Testis (tissue), 3 donors: ENCODE data around the gene GMPPB. TPM values are rescaled to one million over a fixed set of nuclear protein-coding genes. Genes with fewer than 3 reads are reported as not detected.
"Not testable (repeated sequence)": the region's sequence is repeated elsewhere in the genome, so short reads cannot be mapped to it uniquely, and the experiment has no call there.

Experiments
- DNase-seq: peaks from one replicate; pipeline ENCODE4 v3.0.0-alpha.2; 2019
- H3K27ac ChIP-seq, 2 donors: fragments of 200-600 bp; sonication (generic); one replicate each; pipeline ENCODE4 v1.5.1; 2019
- H3K27me3 ChIP-seq: fragments of 200-600 bp; sonication (generic); one replicate; pipeline ENCODE4 v1.5.1; 2019
- H3K36me3 ChIP-seq: fragments of 200-600 bp; sonication (generic); one replicate; pipeline ENCODE4 v1.5.1; 2017; ENCODE audit warnings: low read depth; ENCODE audit errors: missing control alignments
- H3K4me1 ChIP-seq: fragments of 200-600 bp; sonication (generic); one replicate; pipeline ENCODE4 v1.5.1; 2019
- H3K4me3 ChIP-seq, 2 donors: fragments of 200-600 bp; sonication (generic); one replicate each; pipeline ENCODE4 v1.5.1; 2017 to 2019
- H3K9me3 ChIP-seq: fragments of 200-600 bp; sonication (generic); one replicate; pipeline ENCODE4 v1.5.1; 2017
- POLR2A ChIP-seq: fragments of 450-650 bp; IDR thresholded peaks from one replicate; pipeline ENCODE4 v1.6.1; 2017; ENCODE audit warnings: antibody characterized with exemption, mild to moderate bottlenecking, moderate library complexity
- WGBS, 2 donors: methylation state at CpG; one replicate each; pipeline ENCODE4 v1.1.5; 2018; 5-methylcytosine and 5-hydroxymethylcytosine counted together
- intact Hi-C: fragments of 100-400 bp; cut with DNase I; formaldehyde crosslinking; loops from one replicate; pipeline ENCODE4 v1.15.1; 2023; ENCODE audit warnings: low total_unique reads
- polyA plus RNA-seq: library from polyadenylated mRNA; stranded (reverse); fragments of 350-450 nt; fragmentation: Illumina TruSeq; extraction: RNeasy Lipid Tissue Mini Kit (QIAGEN cat#74804); gene quantifications from one replicate; pipeline ENCODE4 v1.2.3, GENCODE V29; 2014; ENCODE audit warnings: low read depth, low replicate concordance; ENCODE audit not compliant: insufficient read depth
- total RNA-seq, 2 donors: library from RNA; depleted of rRNA; stranded (reverse); fragments of >200 nt; gene quantifications; one replicate each; pipeline ENCODE4 v1.2.3, GENCODE V29; 2016
- TF ChIP-seq, protein P1 (sequence below), 3 experiments: fragments of 450-650 bp in 2 of 3; fragments of 200-600 bp in 1 of 3; sonication (generic) in 1 of 3; IDR thresholded peaks; one replicate each; pipeline ENCODE4 v1.5.1; 2016 to 2019; ENCODE audit warnings: antibody characterized with exemption in 3 of 3, mild to moderate bottlenecking in 2 of 3, moderate library complexity in 1 of 3

GMPPB gene
- total and polyA plus RNA-seq, 3 donors from 2014 or later = 15.7 to 23.4 (median 16.8) TPM

DNA sequence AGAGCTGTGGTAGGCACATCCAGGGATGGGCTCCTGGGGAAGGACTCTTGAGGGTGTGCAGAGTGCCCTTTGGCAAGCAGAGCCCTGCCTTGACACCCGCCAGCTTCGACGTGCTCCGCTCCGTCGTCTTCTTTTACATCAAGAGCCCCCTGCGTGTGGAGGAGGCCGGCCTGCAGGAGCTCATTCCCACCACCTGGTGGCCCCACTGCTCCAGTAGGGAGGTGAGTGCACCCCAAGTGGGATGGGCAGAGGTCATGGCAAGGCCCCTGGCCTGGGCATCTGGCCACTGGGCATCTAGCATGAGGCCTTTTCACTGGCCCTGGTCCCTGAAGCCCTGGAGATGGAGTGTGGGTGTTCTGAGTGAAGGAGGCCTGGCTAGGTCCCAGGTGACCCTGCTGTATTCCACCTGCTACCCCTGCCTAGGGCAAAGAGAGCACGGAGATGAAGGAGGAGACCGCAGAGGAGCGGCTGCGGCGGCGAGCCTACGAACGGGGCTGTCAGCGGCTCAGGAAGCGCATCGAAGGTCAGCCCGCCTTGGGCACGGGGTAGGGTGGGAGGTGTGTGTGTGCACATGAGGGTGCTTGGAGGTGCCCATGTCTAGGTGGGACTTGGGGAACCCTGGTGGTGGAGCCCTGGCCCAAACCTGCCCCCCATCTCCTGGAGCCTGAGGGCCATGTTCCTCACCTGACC is 22.2 kb downstream of the GMPPB start:
- Histone ChIP-seq H3K9me3 (no peaks in the 10 kb centered on the region), H3K4me1 (no peaks in the 10 kb centered on the region), H3K27ac (no peak overlapping the region), H3K27me3 (no peaks in the 10 kb centered on the region), H3K36me3 (no peaks in the 10 kb centered on the region), H3K4me3 (no peak overlapping the region)
- no peak for DNase-seq
- intact Hi-C loops = no loop called here
- TF ChIP-seq POLR2A = no peak
- TF ChIP-seq, protein P1, sequence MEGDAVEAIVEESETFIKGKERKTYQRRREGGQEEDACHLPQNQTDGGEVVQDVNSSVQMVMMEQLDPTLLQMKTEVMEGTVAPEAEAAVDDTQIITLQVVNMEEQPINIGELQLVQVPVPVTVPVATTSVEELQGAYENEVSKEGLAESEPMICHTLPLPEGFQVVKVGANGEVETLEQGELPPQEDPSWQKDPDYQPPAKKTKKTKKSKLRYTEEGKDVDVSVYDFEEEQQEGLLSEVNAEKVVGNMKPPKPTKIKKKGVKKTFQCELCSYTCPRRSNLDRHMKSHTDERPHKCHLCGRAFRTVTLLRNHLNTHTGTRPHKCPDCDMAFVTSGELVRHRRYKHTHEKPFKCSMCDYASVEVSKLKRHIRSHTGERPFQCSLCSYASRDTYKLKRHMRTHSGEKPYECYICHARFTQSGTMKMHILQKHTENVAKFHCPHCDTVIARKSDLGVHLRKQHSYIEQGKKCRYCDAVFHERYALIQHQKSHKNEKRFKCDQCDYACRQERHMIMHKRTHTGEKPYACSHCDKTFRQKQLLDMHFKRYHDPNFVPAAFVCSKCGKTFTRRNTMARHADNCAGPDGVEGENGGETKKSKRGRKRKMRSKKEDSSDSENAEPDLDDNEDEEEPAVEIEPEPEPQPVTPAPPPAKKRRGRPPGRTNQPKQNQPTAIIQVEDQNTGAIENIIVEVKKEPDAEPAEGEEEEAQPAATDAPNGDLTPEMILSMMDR (IDR thresholded peaks at IDR 0.05) = peak in 2 of 3 experiments; percentile 35 to 44
- 76 to 83% methylated on average over 21 of the region's 21 CpGs for WGBS, 2 donors

DNA sequence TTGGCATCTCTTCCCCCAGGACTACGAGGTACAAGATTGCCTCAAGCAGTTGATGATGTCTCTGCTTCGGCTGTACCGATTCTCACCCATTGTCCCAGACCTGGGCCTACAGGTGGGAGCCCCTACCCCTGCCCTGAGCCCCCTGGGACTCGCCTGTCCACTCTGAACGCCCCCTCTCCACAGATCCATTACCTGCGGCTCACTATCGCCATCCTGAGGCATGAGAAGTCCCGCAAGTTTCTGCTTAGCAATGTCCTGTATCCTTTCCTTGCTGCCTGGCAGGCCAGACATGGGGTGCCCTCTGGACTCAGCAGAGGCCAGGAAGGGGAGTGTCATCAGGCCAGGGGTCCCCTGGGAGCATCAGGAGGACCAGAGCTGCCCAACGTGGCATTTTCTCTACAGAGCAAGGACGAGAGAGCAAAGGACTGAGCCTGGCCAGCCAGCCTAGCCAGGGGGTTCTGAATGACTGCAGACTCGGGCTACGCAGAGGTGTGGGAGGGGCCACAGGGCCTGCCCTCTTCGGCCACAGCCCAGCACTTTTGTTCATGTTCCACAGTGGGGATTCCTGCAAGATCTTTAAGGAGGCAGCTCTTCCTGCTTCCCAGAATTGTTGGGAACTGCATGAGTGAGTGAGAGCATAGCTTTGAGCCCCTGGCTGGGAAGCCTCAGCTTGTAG is 23.2 kb downstream of the GMPPB start:
- no peak overlapping the region for H3K4me3 ChIP-seq
- no peaks in the 10 kb centered on the region for H3K9me3 ChIP-seq
- intact Hi-C loops = no loop called here
- TF ChIP-seq, protein P1 (IDR thresholded peaks at IDR 0.05) = no peak
- no peak for TF ChIP-seq POLR2A
- DNase-seq = no peak
- 84% methylated on average over 10 to 13 of the region's 13 CpGs for WGBS, 2 donors
- H3K36me3 ChIP-seq = no peaks in the 10 kb centered on the region
- H3K27me3 ChIP-seq = no peaks in the 10 kb centered on the region
- H3K27ac ChIP-seq = no peak overlapping the region
- H3K4me1 ChIP-seq = no peaks in the 10 kb centered on the region

DNA sequence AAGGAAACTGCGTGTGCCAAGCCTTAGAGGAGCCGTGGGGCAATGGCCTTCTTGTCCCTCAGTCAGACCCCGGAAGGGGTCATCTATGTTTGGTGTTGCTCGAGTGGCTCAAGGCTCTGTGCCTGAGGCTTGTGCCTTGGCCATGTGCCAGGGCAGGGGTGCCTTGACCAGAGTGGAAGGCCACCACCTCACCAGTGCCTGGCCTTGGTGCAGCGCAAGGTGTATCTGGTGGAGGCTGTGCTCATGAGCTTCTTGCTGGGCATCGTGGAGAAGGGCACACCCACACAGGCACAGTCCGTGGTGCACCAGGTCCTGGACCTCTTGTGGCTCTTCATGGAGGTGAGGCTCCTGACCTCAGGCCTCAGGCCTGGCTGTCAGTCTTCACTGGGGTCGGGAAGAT is 23.7 kb downstream of the GMPPB start:
- TF ChIP-seq, protein P1 (IDR thresholded peaks at IDR 0.05) = no peak
- no peak for TF ChIP-seq POLR2A
- no peak overlapping the region for H3K27ac ChIP-seq
- H3K36me3 ChIP-seq = no peaks in the 10 kb centered on the region
- H3K9me3 ChIP-seq = no peaks in the 10 kb centered on the region
- no peaks in the 10 kb centered on the region for H3K27me3 ChIP-seq
- 73 to 80% methylated on average over 5 to 8 of the region's 8 CpGs for WGBS, 2 donors
- intact Hi-C loops = no loop called here
- H3K4me1 ChIP-seq = no peaks in the 10 kb centered on the region
- DNase-seq = no peak
- H3K4me3 ChIP-seq = no peak overlapping the region

GRCh38 chr3:49699281-49699979 is 24.3 kb downstream of the GMPPB start:
- H3K4me1 ChIP-seq = no peaks in the 10 kb centered on the region
- H3K9me3 ChIP-seq = no peaks in the 10 kb centered on the region
- TF ChIP-seq POLR2A = no peak
- TF ChIP-seq, protein P1 (IDR thresholded peaks at IDR 0.05) = no peak
- no peak overlapping the region for H3K4me3 ChIP-seq
- no peak overlapping the region for H3K27ac ChIP-seq
- intact Hi-C loops = no loop called here
- H3K27me3 ChIP-seq = no peaks in the 10 kb centered on the region
- no peak for DNase-seq
- WGBS, 2 donors = 73 to 78% methylated on average over 7 to 16 of the region's 16 CpGs
- H3K36me3 ChIP-seq = no peaks in the 10 kb centered on the region

DNA sequence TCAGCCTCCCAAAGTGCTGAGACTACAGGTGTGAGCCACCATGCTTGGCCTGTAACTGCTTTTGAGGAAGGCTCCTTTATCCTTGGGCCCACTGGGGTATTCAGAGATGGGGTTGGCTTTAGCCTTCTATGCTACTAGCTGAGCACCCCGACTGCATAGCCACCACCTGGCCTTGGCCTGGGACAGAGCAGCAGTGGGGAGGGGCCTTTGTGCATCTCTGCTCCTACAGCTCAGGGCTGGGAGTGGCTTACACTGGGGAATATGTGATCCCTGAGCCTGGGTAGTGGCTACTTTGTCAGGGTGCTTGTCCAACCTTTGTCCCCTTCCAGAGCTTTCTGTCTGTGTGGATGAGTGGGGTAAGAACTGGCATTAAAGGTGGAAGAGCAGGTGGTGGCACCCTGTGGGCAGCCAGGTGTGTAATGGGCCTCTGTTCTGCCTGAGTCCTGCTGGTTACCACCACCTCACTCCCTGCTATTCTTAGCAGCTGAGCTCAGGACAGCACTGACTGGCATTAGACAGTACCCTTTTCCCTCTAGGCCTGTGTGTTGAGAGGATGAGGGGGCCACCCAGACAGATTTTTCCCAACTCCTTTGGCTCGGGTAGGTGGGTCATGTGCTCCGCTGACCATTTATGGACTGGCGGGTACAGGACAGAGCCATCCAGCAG is 28.3 kb downstream of the GMPPB start:
- H3K4me1 ChIP-seq, H3K27ac ChIP-seq, DNase-seq, H3K9me3 ChIP-seq, H3K27me3 ChIP-seq, intact Hi-C loops, H3K4me3 ChIP-seq, H3K36me3 ChIP-seq: not testable (repeated sequence)
- WGBS, 2 donors = 83% methylated on average over 2 to 4 of the region's 4 CpGs

DNA sequence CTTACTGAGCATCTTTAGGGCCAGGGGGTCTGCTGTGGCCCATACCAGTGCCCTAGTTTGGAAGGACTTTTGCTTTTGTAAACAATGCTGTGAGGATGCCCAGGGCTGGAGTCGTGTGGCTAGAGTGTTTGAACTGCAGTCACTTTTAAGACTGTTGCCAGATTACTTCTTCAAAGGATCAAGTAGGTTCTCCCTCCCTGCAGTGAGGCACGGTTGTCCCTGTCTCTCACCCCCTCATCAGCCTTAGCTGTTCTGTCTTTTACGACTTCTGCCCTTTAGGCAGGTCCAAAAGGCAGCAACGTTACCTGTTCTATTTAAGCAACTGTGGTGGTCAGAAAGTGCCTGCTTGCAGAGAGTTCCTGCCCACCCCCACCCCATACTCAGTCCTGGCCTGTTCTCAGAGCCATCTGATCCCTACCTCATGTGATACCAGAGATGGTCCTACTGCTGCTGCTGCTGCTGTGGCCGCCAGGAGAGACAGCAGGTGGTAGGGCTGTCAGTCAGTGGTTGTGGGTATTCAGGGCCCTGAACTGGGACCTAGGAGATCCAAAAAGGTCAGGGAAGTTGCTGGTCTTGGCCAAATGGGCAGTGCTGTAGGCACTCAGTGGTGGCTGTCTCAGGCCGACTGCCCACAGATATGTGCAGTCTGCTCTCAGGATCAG is 29.2 kb downstream of the GMPPB start:
- H3K9me3 ChIP-seq, H3K4me3 ChIP-seq, DNase-seq, H3K4me1 ChIP-seq, H3K27me3 ChIP-seq, H3K36me3 ChIP-seq, H3K27ac ChIP-seq, intact Hi-C loops: not testable (repeated sequence)
- WGBS, 2 donors = 61 to 72% methylated on average over 5 to 6 of the region's 6 CpGs

GRCh38 chr3:49691481-49691880 is 32.3 kb downstream of the GMPPB start:
- H3K36me3 ChIP-seq, H3K27me3 ChIP-seq, H3K27ac ChIP-seq, H3K9me3 ChIP-seq, DNase-seq, intact Hi-C loops, H3K4me3 ChIP-seq: not testable (repeated sequence)
- WGBS, 2 donors = 63 to 79% methylated on average over 3 of the region's 3 CpGs
- H3K4me1 ChIP-seq = peaks cover 11% of the 10 kb centered on the region
